Measurements from ENCODE around the gene PARP12. TPM values are rescaled to one million over a fixed set of nuclear protein-coding genes. Genes with fewer than 3 reads are reported as not detected.

Gene PARP12
- polyA plus RNA-seq, 1 donor = 49.0 TPM

GRCh38 chr7:139993592-139993991 is 69.2 kb downstream of the PARP12 start:
- Histone ChIP-seq H3K36me3 (ENCODE audit: control insufficient read depth, insufficient read depth, low read length) (no peaks in the 10 kb centered on the region), H3K27ac (ENCODE audit: low read length) (no peak overlapping the region), H3K9me3 (ENCODE audit: control insufficient read depth, low read depth, low read length) (no peaks in the 10 kb centered on the region), H3K4me1 (ENCODE audit: control insufficient read depth, insufficient read depth, low read length) (no peaks in the 10 kb centered on the region), H3K4me3 (ENCODE audit: low read length) (no peak overlapping the region), H3K27me3 (ENCODE audit: control insufficient read depth, insufficient read depth, low read length) (peaks cover 2% of the 10 kb centered on the region)
- DNase-seq = no peak
- no CpG with 5 or more reads among the region's 2 CpGs for WGBS (ENCODE audit: insufficient coverage, low lambda C conversion rate)

GRCh38 chr7:139993169-139993568 is 69.6 kb downstream of the PARP12 start:
- H3K27ac ChIP-seq (ENCODE audit: low read length) = no peak overlapping the region
- peaks cover 2% of the 10 kb centered on the region for H3K27me3 ChIP-seq (ENCODE audit: control insufficient read depth, insufficient read depth, low read length)
- WGBS (ENCODE audit: insufficient coverage, low lambda C conversion rate) = no CpG with 5 or more reads among the region's 8 CpGs
- no peaks in the 10 kb centered on the region for H3K4me1 ChIP-seq (ENCODE audit: control insufficient read depth, insufficient read depth, low read length)
- no peaks in the 10 kb centered on the region for H3K9me3 ChIP-seq (ENCODE audit: control insufficient read depth, low read depth, low read length)
- no peak overlapping the region for H3K4me3 ChIP-seq (ENCODE audit: low read length)
- no peaks in the 10 kb centered on the region for H3K36me3 ChIP-seq (ENCODE audit: control insufficient read depth, insufficient read depth, low read length)
- DNase-seq = no peak

DNA sequence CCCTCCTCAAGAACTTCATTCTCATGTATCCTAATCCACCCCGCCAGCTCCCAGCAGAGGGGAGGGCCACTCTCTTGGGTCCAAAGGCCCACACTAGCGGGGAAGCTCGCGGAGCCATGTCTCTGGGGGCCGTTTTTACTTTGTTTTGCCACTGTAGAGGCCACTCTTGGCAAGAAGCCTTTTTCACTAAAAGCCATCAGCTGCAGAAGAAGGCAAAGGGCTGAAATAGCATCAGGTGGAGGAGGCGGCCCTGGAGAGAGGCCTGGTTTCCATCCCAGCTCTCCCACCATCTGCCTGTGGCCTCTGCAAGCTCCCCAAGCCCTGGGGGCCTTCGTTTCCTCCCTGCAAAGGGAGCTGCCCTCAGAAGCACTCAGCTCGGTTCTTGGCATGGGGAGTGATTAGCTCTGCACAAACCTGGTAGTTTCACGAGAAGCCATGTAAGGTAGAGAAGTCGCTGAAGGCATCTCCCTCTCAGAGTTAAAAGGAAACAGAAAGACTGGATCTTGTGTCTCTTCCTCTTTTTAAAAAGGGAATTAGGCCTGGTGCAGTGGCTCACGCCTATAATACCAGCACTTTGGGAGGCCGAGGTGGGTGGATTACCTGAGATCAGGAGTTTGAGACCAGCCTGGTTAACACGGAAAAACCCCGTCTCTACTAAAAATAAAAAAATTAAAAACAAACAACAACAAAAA is 70.3 kb downstream of the PARP12 start:
- no peak overlapping the region for H3K27ac ChIP-seq (ENCODE audit: low read length)
- peaks cover 2% of the 10 kb centered on the region for H3K27me3 ChIP-seq (ENCODE audit: control insufficient read depth, insufficient read depth, low read length)
- no peaks in the 10 kb centered on the region for H3K4me1 ChIP-seq (ENCODE audit: control insufficient read depth, insufficient read depth, low read length)
- no peak overlapping the region for H3K4me3 ChIP-seq (ENCODE audit: low read length)
- DNase-seq = no peak
- no peaks in the 10 kb centered on the region for H3K9me3 ChIP-seq (ENCODE audit: control insufficient read depth, low read depth, low read length)
- no peaks in the 10 kb centered on the region for H3K36me3 ChIP-seq (ENCODE audit: control insufficient read depth, insufficient read depth, low read length)
- no CpG with 5 or more reads among the region's 14 CpGs for WGBS (ENCODE audit: insufficient coverage, low lambda C conversion rate)

DNA sequence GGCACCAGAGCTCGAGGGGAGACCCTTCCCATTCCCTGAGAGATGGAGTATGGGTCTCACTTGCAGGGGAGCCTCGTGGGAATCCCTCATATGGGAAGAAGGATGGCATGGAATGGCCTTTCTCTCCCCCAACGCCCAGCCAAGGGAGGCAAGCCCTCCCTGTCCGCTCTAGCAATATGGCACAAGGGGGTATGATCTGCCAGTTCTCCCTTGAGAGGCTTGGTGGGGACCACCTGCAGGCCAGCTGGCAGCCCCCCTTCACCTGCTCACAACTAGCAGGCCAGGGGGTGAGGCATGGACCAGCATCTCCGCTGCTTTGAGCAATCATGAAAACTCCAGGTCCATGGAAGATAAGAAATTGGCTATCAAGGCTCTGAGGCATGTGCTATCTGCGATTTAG is 70.8 kb downstream of the PARP12 start:
- no peak overlapping the region for H3K4me3 ChIP-seq (ENCODE audit: low read length)
- H3K27ac ChIP-seq (ENCODE audit: low read length) = no peak overlapping the region
- WGBS (ENCODE audit: insufficient coverage, low lambda C conversion rate) = no CpG with 5 or more reads among the region's 6 CpGs
- peaks cover 2% of the 10 kb centered on the region for H3K27me3 ChIP-seq (ENCODE audit: control insufficient read depth, insufficient read depth, low read length)
- H3K36me3 ChIP-seq (ENCODE audit: control insufficient read depth, insufficient read depth, low read length) = no peaks in the 10 kb centered on the region
- no peak for DNase-seq
- no peaks in the 10 kb centered on the region for H3K4me1 ChIP-seq (ENCODE audit: control insufficient read depth, insufficient read depth, low read length)
- no peaks in the 10 kb centered on the region for H3K9me3 ChIP-seq (ENCODE audit: control insufficient read depth, low read depth, low read length)

DNA sequence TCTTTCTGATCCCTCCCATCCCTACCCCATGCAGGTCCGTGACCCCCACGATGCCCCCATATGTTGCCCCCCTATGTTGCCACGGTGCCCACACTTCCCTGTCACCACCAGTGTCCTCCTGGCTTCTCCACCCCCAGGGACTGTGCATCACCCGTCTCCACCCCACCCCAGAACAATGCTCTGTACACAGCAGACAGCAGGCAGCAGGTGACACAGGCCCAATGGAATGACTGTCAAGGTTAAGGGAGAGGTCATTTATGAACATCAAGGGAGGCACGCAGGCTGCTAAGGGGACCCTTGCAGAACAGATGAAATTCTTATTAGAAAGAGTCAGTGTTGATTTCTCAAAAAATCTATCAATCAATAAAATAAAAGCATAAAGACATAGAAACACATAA is 71.5 kb downstream of the PARP12 start:
- no peaks in the 10 kb centered on the region for H3K36me3 ChIP-seq (ENCODE audit: control insufficient read depth, insufficient read depth, low read length)
- DNase-seq = no peak
- no peaks in the 10 kb centered on the region for H3K27me3 ChIP-seq (ENCODE audit: control insufficient read depth, insufficient read depth, low read length)
- no peaks in the 10 kb centered on the region for H3K9me3 ChIP-seq (ENCODE audit: control insufficient read depth, low read depth, low read length)
- H3K27ac ChIP-seq (ENCODE audit: low read length) = no peak overlapping the region
- no peak overlapping the region for H3K4me3 ChIP-seq (ENCODE audit: low read length)
- no peaks in the 10 kb centered on the region for H3K4me1 ChIP-seq (ENCODE audit: control insufficient read depth, insufficient read depth, low read length)
- no CpG with 5 or more reads among the region's 5 CpGs for WGBS (ENCODE audit: insufficient coverage, low lambda C conversion rate)

DNA sequence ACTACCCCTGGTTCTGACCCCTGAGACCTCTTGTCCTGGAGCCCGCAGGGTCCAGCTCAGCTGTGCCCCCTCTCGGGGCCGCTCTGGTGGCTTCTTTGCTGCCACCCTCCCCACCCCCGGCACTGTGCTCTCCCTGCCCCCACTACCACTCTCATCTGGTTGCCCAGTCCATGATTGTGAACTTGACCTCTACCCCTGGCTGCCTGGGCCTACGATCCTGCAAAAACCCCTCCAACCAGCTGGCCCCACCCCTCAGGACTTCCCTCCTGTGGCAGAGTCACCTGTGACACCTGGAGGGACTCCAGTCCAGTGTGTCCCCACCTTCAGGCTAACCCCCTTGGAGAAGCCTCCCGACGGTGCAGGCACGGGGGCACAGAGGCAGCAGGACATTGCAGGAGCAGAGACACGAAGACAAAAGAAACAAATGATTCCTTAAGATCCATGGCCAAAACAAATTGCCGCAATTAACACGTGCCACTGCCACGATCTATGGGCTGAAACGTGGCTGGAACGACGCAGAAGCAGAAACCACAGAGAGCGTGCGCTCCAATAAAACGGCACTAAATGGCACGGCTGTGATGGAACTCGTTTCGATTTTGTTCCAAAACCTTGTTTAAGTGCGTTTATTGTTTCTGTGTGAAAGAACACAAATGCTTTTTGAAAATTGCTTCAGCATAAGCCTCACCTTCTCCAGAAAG is 72.0 kb downstream of the PARP12 start:
- Histone ChIP-seq H3K9me3 (ENCODE audit: control insufficient read depth, low read depth, low read length) (no peaks in the 10 kb centered on the region), H3K27me3 (ENCODE audit: control insufficient read depth, insufficient read depth, low read length) (no peaks in the 10 kb centered on the region), H3K4me1 (ENCODE audit: control insufficient read depth, insufficient read depth, low read length) (no peaks in the 10 kb centered on the region), H3K27ac (ENCODE audit: low read length) (no peak overlapping the region), H3K36me3 (ENCODE audit: control insufficient read depth, insufficient read depth, low read length) (no peaks in the 10 kb centered on the region), H3K4me3 (ENCODE audit: low read length) (no peak overlapping the region)
- WGBS (ENCODE audit: insufficient coverage, low lambda C conversion rate) = no CpG with 5 or more reads among the region's 22 CpGs
- DNase-seq = no peak

DNA sequence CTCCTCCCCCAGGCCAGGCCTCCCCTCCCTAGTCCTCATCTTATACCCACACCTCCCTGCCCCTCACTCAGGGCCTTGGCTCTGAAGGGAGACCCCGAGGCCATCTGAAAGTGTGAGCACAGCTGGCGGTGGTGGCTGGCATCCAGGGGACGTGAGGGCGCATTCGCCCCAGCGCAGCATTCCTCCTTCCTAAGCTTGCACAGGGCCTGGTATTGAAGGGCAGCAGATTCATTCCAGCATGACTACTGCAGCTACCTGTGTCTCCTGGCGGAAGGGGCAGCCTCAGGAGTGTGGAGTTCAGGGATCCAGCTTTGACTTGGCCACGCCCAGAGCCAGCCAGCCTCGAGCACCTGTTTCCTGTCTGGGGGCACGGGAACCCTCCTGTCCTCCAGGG is 72.6 kb downstream of the PARP12 start:
- WGBS (ENCODE audit: insufficient coverage, low lambda C conversion rate) = no CpG with 5 or more reads among the region's 10 CpGs
- no peak for DNase-seq

DNA sequence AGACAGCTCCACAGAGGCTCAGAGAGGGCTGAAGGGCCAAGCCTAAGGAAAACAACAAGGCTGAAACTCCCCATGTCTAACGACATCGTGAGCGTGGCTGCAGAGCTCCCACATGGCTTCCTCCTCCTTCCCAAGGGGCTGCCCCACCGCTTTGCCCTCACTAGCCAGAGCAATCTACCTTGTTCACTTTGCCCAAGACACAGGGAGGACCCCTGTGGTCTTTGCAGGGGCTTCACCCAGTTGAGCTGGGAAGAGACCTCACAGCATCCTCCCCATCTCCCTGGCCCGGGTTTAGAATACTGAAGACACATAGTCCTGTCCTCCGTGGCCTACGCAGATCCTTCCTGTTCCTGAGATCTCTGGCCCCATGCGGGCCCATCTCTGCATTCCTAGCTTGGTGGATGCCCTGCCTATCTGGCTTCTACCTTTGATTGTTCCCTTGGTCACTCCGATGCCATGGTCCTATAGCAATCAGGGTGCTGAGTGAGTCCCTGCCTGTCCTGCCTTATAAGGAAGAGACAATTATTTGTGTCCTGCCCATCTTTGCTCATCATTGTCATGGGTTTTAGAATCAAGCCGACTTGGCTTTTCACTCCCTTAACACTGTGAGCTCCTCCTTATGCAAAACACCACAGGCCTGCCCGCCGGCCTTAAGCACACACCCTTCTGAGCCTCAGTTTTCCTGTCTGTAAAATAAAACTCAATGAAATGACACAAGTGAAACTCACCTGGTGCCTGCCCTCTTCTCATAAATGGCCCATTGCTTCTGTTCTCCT is 73.2 kb downstream of the PARP12 start:
- Histone ChIP-seq H3K4me1 (ENCODE audit: control insufficient read depth, insufficient read depth, low read length) (no peaks in the 10 kb centered on the region), H3K36me3 (ENCODE audit: control insufficient read depth, insufficient read depth, low read length) (no peaks in the 10 kb centered on the region), H3K27me3 (ENCODE audit: control insufficient read depth, insufficient read depth, low read length) (no peaks in the 10 kb centered on the region), H3K9me3 (ENCODE audit: control insufficient read depth, low read depth, low read length) (no peaks in the 10 kb centered on the region), H3K27ac (ENCODE audit: low read length) (no peak overlapping the region), H3K4me3 (ENCODE audit: low read length) (no peak overlapping the region)
- no CpG with 5 or more reads among the region's 12 CpGs for WGBS (ENCODE audit: insufficient coverage, low lambda C conversion rate)
- DNase-seq = no peak

More for the DNA sequence above, 72.6 kb downstream of the PARP12 start:
- H3K36me3 ChIP-seq (ENCODE audit: control insufficient read depth, insufficient read depth, low read length) = no peaks in the 10 kb centered on the region
- no peak overlapping the region for H3K4me3 ChIP-seq (ENCODE audit: low read length)
- H3K27ac ChIP-seq (ENCODE audit: low read length) = no peak overlapping the region
- H3K27me3 ChIP-seq (ENCODE audit: control insufficient read depth, insufficient read depth, low read length) = no peaks in the 10 kb centered on the region
- H3K4me1 ChIP-seq (ENCODE audit: control insufficient read depth, insufficient read depth, low read length) = no peaks in the 10 kb centered on the region
- no peaks in the 10 kb centered on the region for H3K9me3 ChIP-seq (ENCODE audit: control insufficient read depth, low read depth, low read length)

GRCh38 chr7:139987691-139988516 is 74.8 kb downstream of the PARP12 start:
- no peak overlapping the region for H3K4me3 ChIP-seq (ENCODE audit: low read length)
- no peaks in the 10 kb centered on the region for H3K4me1 ChIP-seq (ENCODE audit: control insufficient read depth, insufficient read depth, low read length)
- H3K36me3 ChIP-seq (ENCODE audit: control insufficient read depth, insufficient read depth, low read length) = no peaks in the 10 kb centered on the region
- no peaks in the 10 kb centered on the region for H3K27me3 ChIP-seq (ENCODE audit: control insufficient read depth, insufficient read depth, low read length)
- no peaks in the 10 kb centered on the region for H3K9me3 ChIP-seq (ENCODE audit: control insufficient read depth, low read depth, low read length)
- 42% methylated on average over 2 of the region's 13 CpGs for WGBS (ENCODE audit: insufficient coverage, low lambda C conversion rate)
- no peak overlapping the region for H3K27ac ChIP-seq (ENCODE audit: low read length)
- no peak for DNase-seq

DNA sequence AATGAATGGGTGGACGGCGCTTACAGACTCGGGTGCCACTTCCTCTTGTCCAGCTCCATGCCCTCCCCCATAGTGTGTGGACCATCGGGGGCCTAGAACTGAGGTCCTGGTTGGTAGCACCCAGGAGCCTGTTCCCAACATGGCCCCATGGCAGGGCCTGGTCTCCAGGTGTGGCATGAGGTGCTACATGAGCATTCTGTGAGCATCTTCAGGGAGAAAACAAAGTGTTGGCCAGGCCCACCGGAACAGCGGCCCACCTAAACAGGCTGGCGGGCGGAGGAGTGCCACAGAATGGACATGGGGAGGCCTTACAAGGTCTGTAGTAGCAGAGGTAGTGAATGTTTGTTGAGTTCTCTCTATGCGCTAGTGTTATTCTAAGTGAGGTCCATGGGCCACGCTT is 76.9 kb downstream of the PARP12 start:
- Histone ChIP-seq H3K27ac (ENCODE audit: low read length) (no peak overlapping the region), H3K27me3 (ENCODE audit: control insufficient read depth, insufficient read depth, low read length) (no peaks in the 10 kb centered on the region), H3K9me3 (ENCODE audit: control insufficient read depth, low read depth, low read length) (no peaks in the 10 kb centered on the region), H3K36me3 (ENCODE audit: control insufficient read depth, insufficient read depth, low read length) (no peaks in the 10 kb centered on the region), H3K4me1 (ENCODE audit: control insufficient read depth, insufficient read depth, low read length) (no peaks in the 10 kb centered on the region), H3K4me3 (ENCODE audit: low read length) (no peak overlapping the region)
- no peak for DNase-seq
- 100% methylated on average over 2 of the region's 10 CpGs for WGBS (ENCODE audit: insufficient coverage, low lambda C conversion rate)
